ENCODE data around the gene ENOX1. TPM values are rescaled to one million over a fixed set of nuclear protein-coding genes. Genes with fewer than 3 reads are reported as not detected.

ENOX1 gene
- total RNA-seq, 1 donor from 2014 or later, result 2.5 TPM

- H3K4me3 Mint-ChIP-seq (ENCODE audit: low read depth), result no peak overlapping the region
- no peak for DNase-seq (ENCODE audit: low spot score, unreplicated experiment)
- no peak for TF ChIP-seq CTCF (IDR thresholded peaks at IDR 0.05; ENCODE audit: unreplicated experiment)
- H3K27ac Mint-ChIP-seq, result no peak overlapping the region
- peaks cover 3% of the 10 kb centered on the region for H3K27me3 Mint-ChIP-seq
- no peaks in the 10 kb centered on the region for H3K36me3 Mint-ChIP-seq (ENCODE audit: insufficient read depth)
- peaks cover 11% of the 10 kb centered on the region for H3K4me1 Mint-ChIP-seq (ENCODE audit: low read depth)
- no peaks in the 10 kb centered on the region for H3K9me3 Mint-ChIP-seq (ENCODE audit: low read depth)
Observed at GRCh38 chr13:43441899-43442499, 344.8 kb downstream of the ENOX1 start.

GRCh38 chr13:43441464-43441863 lies 345.3 kb downstream of the ENOX1 start:
- no peak overlapping the region for H3K4me3 Mint-ChIP-seq (ENCODE audit: low read depth)
- no peaks in the 10 kb centered on the region for H3K36me3 Mint-ChIP-seq (ENCODE audit: insufficient read depth)
- no peaks in the 10 kb centered on the region for H3K9me3 Mint-ChIP-seq (ENCODE audit: low read depth)
- peaks cover 11% of the 10 kb centered on the region for H3K4me1 Mint-ChIP-seq (ENCODE audit: low read depth)
- peak; percentile 20 for TF ChIP-seq CTCF (IDR thresholded peaks at IDR 0.05; ENCODE audit: unreplicated experiment)
- no peak for DNase-seq (ENCODE audit: low spot score, unreplicated experiment)
- no peak overlapping the region for H3K27ac Mint-ChIP-seq
- peaks cover 3% of the 10 kb centered on the region for H3K27me3 Mint-ChIP-seq

- Mint-ChIP-seq H3K27me3 (peaks cover 3% of the 10 kb centered on the region), H3K9me3 (ENCODE audit: low read depth) (no peaks in the 10 kb centered on the region), H3K36me3 (ENCODE audit: insufficient read depth) (no peaks in the 10 kb centered on the region), H3K27ac (no peak overlapping the region), H3K4me3 (ENCODE audit: low read depth) (no peak overlapping the region), H3K4me1 (ENCODE audit: low read depth) (no peaks in the 10 kb centered on the region)
- DNase-seq (ENCODE audit: low spot score, unreplicated experiment), result no peak
- TF ChIP-seq CTCF (IDR thresholded peaks at IDR 0.05; ENCODE audit: unreplicated experiment), result no peak
Observed at GRCh38 chr13:43434191-43434590, 352.6 kb downstream of the ENOX1 start.

- Mint-ChIP-seq H3K4me1 (ENCODE audit: low read depth) (no peaks in the 10 kb centered on the region), H3K27me3 (peaks cover 3% of the 10 kb centered on the region), H3K4me3 (ENCODE audit: low read depth) (no peak overlapping the region), H3K9me3 (ENCODE audit: low read depth) (no peaks in the 10 kb centered on the region), H3K27ac (no peak overlapping the region), H3K36me3 (ENCODE audit: insufficient read depth) (no peaks in the 10 kb centered on the region)
- DNase-seq (ENCODE audit: low spot score, unreplicated experiment), result no peak
- no peak for TF ChIP-seq CTCF (IDR thresholded peaks at IDR 0.05; ENCODE audit: unreplicated experiment)
Observed at GRCh38 chr13:43433691-43434141, 353.1 kb downstream of the ENOX1 start.

- no peak for DNase-seq (ENCODE audit: low spot score, unreplicated experiment)
- Mint-ChIP-seq H3K36me3 (ENCODE audit: insufficient read depth) (no peaks in the 10 kb centered on the region), H3K27me3 (peaks cover under 1% of the 10 kb centered on the region), H3K4me3 (ENCODE audit: low read depth) (no peak overlapping the region), H3K27ac (no peak overlapping the region), H3K9me3 (ENCODE audit: low read depth) (no peaks in the 10 kb centered on the region), H3K4me1 (ENCODE audit: low read depth) (no peaks in the 10 kb centered on the region)
- TF ChIP-seq CTCF (IDR thresholded peaks at IDR 0.05; ENCODE audit: unreplicated experiment), result no peak
Observed at GRCh38 chr13:43432958-43433357, 353.8 kb downstream of the ENOX1 start.
